SHP77 (cell line): ENCODE data around the gene PCYT1A.
A peak's percentile ranks its signal among the peaks of the same experiment; 100 is the strongest.
"Not testable (repeated sequence)": the region's sequence is repeated elsewhere in the genome, so short reads cannot be mapped to it uniquely, and the experiment has no call there.

ENCODE experiments used
- DNase-seq, 2 experiments: peaks; one replicate each; lab custom pipeline; 2025; lab: John Stamatoyannopoulos, UW

PCYT1A gene

GRCh38 chr3:196287440-196288140 is at the start of gene PCYT1A:
TSS of gene PCYT1A (minus strand) at chr3:196287726. CDS start at chr3:196270531, 17,195 bp downstream.
- DNase-seq: peak; percentile 74 to 81

- DNase-seq: peak; percentile 21 to 33
Measured at GRCh38 chr3:196336319-196337145, 49.0 kb upstream of the PCYT1A start.

GRCh38 chr3:196335503-196335948 is 48.0 kb upstream of the PCYT1A start:
- DNase-seq: no peak

- DNase-seq: no peak
Measured at GRCh38 chr3:196334982-196335381, 47.5 kb upstream of the PCYT1A start.

- DNase-seq: no peak
Measured at GRCh38 chr3:196332168-196332567, 44.6 kb upstream of the PCYT1A start.

- no peak for DNase-seq
Measured at GRCh38 chr3:196327405-196327804, 39.9 kb upstream of the PCYT1A start.

GRCh38 chr3:196326936-196327335 is 39.4 kb upstream of the PCYT1A start:
- DNase-seq: no peak

GRCh38 chr3:196323691-196324090 is 36.2 kb upstream of the PCYT1A start:
- no peak for DNase-seq

- DNase-seq: no peak
Measured at GRCh38 chr3:196323016-196323415, 35.5 kb upstream of the PCYT1A start.

GRCh38 chr3:196321162-196321561 is 33.6 kb upstream of the PCYT1A start:
- DNase-seq: no peak

- no peak for DNase-seq
Measured at GRCh38 chr3:196320137-196320536, 32.6 kb upstream of the PCYT1A start.

GRCh38 chr3:196317687-196318467 is 30.4 kb upstream of the PCYT1A start, which contains the start of gene DYNLT2B:
TSS of gene DYNLT2B (minus strand) at chr3:196318240. CDS start at chr3:196318152, 88 bp downstream.
- peak; percentile 32 to 72 for DNase-seq

GRCh38 chr3:196316799-196317686 is 29.5 kb upstream of the PCYT1A start:
- not testable (repeated sequence) for DNase-seq

GRCh38 chr3:196315821-196316220 is 28.3 kb upstream of the PCYT1A start:
- no peak for DNase-seq

GRCh38 chr3:196314597-196314996 is 27.1 kb upstream of the PCYT1A start:
- DNase-seq: no peak

- DNase-seq: not testable (repeated sequence)
Measured at GRCh38 chr3:196314086-196314485, 26.6 kb upstream of the PCYT1A start.

- not testable (repeated sequence) for DNase-seq
Measured at GRCh38 chr3:196302960-196303359, 15.4 kb upstream of the PCYT1A start.

- not testable (repeated sequence) for DNase-seq
Measured at GRCh38 chr3:196302551-196302950, 15.0 kb upstream of the PCYT1A start.

GRCh38 chr3:196298521-196298920 is 11.0 kb upstream of the PCYT1A start:
- DNase-seq: no peak

- no peak for DNase-seq
Measured at GRCh38 chr3:196292286-196292923, 4.9 kb upstream of the PCYT1A start.

GRCh38 chr3:196288141-196288460 is 575 bp upstream of the PCYT1A start:
- no peak for DNase-seq
